Upper lobe of left lung (tissue), 6 donors: Measurements from ENCODE around the gene APOBEC2. TPM values are rescaled to one million over a fixed set of nuclear protein-coding genes. Genes with fewer than 3 reads are reported as not detected.

ENCODE experiments used
- ATAC-seq, 2 donors: fragments of 200-7000 bp; cut with Tn5 transposase; one replicate each; pipeline ENCODE4 v1.9.1; 2022; ENCODE audit warnings: mild to moderate bottlenecking in 2 of 2, moderate library complexity in 2 of 2; ENCODE audit not compliant: low FRiP score in 2 of 2
- DNase-seq, 2 donors: peaks; one replicate each; pipeline ENCODE4 v3.0.0-alpha.2; 2019 to 2020
- H3K27ac ChIP-seq, 4 donors: fragments of 200-600 bp; sonication (generic); one replicate each; pipeline ENCODE4 v1.5.1; 2016 to 2019
- H3K27me3 ChIP-seq, 4 donors: fragments of 200-600 bp; sonication (generic); one replicate each; pipeline ENCODE4 v1.5.1; 2017 to 2019
- H3K36me3 ChIP-seq, 4 donors: fragments of 200-600 bp; sonication (generic); one replicate each; pipeline ENCODE4 v1.5.1; 2016 to 2019
- H3K4me1 ChIP-seq, 4 donors: fragments of 200-600 bp; sonication (generic); one replicate each; pipeline ENCODE4 v1.5.1; 2018 to 2019
- H3K4me3 ChIP-seq, 4 donors: fragments of 200-600 bp; sonication (generic); one replicate each; pipeline ENCODE4 v1.5.1; 2017 to 2019; ENCODE audit warnings: mild to moderate bottlenecking in 2 of 4, moderate library complexity in 1 of 4
- H3K9me3 ChIP-seq, 4 donors: fragments of 200-600 bp; sonication (generic); one replicate each; pipeline ENCODE4 v1.5.1; 2018 to 2019
- EP300 ChIP-seq, 4 donors: sonication (generic); formaldehyde crosslinking; IDR thresholded peaks; one replicate each; pipeline ENCODE4 v1.5.1; 2017; ENCODE audit warnings: antibody characterized with exemption in 4 of 4, control low read depth in 2 of 4
- POLR2A ChIP-seq, 4 donors: fragments of 450-650 bp; IDR thresholded peaks; one replicate each; pipeline ENCODE4 v1.5.1; 2016 to 2017; ENCODE audit warnings: antibody characterized with exemption in 4 of 4, mild to moderate bottlenecking in 2 of 4
- POLR2AphosphoS5 ChIP-seq, 2 donors: sonication (generic); formaldehyde crosslinking; IDR thresholded peaks; one replicate each; pipeline ENCODE4 v1.5.1; 2017; ENCODE audit warnings: antibody characterized with exemption in 2 of 2
- WGBS, 2 donors: methylation state at CpG; one replicate each; pipeline ENCODE4 v1.1.5; 2017 to 2018; 5-methylcytosine and 5-hydroxymethylcytosine counted together
- total RNA-seq, 6 donors: library from RNA; depleted of rRNA in 4 of 6; stranded (reverse); fragments of >200 nt in 4 of 6; gene quantifications; one replicate each; pipeline versions ENCODE4 v1.1.0 to v1.2.1, GENCODE V29; 2016 to 2021
- TF ChIP-seq, protein P1 (sequence below), 6 experiments: fragments of 450-650 bp in 4 of 6; fragments of 200-600 bp in 2 of 6; sonication (generic) in 2 of 6; IDR thresholded peaks; one replicate each; pipeline ENCODE4 v1.5.1; 2016 to 2019; ENCODE audit warnings: antibody characterized with exemption in 6 of 6
- donor health status: DM: no; HTN: no; CAD: no; lungs with moderate emphysema.
- donor health status: DM: no; HTN: yes; CAD: no; lungs with severe emphysema.

The APOBEC2 gene
- total RNA-seq, 6 donors from 2014 or later: not detected

DNA sequence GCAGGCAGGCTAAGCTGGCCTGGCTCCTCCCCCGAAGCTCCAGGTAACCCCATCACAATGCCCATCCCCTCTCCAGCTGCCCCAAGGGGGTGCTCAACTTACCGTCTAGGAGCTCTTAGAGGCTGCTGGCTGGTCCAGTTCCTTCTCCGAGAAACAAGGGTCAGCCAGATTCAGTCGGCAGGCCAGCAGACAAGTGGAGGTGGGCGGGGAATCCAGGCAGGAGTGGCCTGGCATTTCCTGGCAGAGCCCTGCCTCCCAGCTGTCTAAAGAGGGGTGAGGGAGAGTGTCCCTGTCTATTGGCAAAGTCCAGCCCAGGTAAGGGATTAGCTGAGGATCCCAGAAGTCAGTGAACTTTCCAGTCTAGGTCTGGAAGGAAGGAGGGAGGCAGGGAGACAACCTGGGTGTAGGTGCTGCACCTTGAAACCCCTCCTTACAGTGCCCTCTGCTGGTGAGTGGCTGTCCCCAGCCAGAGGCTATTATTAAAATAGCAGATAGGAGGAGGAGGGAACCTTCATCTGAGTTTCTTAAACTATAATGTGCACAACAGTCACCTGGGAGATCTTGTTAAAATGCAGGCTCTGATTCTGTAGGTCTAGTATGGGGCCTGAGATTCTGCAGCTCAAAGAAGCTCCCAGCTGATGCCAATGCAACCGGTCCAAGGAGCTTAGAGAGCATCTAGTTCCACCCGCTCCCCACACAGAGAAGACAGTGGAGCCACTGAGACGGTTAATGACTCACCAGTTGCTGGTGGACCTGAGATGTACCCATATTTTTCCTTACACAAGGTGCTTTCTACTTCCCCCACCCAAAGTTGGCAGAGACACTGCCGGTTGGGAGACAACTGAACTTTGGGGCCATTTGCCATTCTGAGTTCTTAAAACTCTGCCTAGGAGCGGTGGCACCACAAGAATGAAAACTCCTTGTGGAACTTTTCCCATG lies 13.7 kb upstream of the APOBEC2 start, which contains the start of gene UNC5CL:
Gene UNC5CL, minus strand, starts transcription at position 162 of the 939 bp plus-strand sequence. CDS start 4,147 bp downstream, outside the sequence.
- Histone ChIP-seq H3K4me1 (peaks cover 0 to 9% (median 4%) of the 10 kb centered on the region in 4 donors), H3K27me3 (no peaks in the 10 kb centered on the region), H3K9me3 (no peaks in the 10 kb centered on the region), H3K27ac (no peak within 1 kb of the TSS), H3K36me3 (no peaks in the 10 kb centered on the region), H3K4me3 (no peak within 1 kb of the TSS)
- ATAC-seq (peak; percentile 42 to 78), DNase-seq (peak in 1 of 2 donors; percentile 83)
- TF ChIP-seq, protein P1, sequence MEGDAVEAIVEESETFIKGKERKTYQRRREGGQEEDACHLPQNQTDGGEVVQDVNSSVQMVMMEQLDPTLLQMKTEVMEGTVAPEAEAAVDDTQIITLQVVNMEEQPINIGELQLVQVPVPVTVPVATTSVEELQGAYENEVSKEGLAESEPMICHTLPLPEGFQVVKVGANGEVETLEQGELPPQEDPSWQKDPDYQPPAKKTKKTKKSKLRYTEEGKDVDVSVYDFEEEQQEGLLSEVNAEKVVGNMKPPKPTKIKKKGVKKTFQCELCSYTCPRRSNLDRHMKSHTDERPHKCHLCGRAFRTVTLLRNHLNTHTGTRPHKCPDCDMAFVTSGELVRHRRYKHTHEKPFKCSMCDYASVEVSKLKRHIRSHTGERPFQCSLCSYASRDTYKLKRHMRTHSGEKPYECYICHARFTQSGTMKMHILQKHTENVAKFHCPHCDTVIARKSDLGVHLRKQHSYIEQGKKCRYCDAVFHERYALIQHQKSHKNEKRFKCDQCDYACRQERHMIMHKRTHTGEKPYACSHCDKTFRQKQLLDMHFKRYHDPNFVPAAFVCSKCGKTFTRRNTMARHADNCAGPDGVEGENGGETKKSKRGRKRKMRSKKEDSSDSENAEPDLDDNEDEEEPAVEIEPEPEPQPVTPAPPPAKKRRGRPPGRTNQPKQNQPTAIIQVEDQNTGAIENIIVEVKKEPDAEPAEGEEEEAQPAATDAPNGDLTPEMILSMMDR (IDR thresholded peaks at IDR 0.05): peak; percentile 11 to 61 (median 52)
- TF ChIP-seq POLR2AphosphoS5 (IDR thresholded peaks at IDR 0.05): no peak
- TF ChIP-seq POLR2A (IDR thresholded peaks at IDR 0.05): peak in 1 of 4 donors; percentile 8
- WGBS, 2 donors: 68 to 71% methylated on average over 9 to 10 of the region's 10 CpGs

DNA sequence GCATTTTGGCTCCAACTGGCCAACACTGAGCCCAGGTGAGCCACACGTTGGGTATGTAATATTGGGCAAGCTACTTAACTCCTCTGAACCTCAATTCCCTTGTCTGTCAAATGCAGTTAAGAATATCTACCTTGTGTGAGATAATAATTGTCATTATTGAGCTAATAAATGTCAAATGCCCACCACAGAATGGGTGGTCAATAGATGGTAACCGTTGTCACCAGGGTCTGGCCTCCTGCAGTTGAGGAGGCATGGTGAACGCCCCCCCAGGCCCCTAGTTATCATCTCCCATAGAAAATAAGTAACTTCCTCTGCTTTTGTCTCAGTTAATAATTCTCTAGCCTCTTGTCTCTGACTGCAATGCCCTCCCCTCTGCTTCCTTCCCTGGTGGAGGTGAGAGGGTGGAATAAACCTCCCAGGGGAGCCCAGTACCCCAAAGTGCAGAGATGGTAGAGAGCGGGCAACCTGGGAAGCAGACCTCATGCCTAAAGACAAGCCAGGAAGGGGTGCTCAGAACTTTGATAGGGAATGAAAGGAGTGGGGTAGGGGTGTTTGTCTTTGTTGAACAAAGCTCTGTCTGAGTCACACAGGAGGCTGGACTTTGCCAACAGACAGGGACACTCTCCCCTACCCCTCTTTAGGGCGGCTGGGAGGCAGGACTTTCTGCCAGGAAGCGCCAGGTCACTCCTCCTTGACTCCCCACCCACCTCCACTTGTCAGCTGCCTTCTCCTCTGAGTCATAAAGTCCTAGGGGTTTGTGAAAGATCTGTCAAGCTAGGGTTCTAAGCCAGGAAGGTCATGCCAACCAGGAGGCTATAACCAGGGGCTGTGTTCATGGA lies 12.7 kb upstream of the APOBEC2 start:
- no peaks in the 10 kb centered on the region for H3K9me3 ChIP-seq
- H3K36me3 ChIP-seq: no peaks in the 10 kb centered on the region
- H3K27me3 ChIP-seq: no peaks in the 10 kb centered on the region
- no peak overlapping the region for H3K4me3 ChIP-seq
- TF ChIP-seq, protein P1 (IDR thresholded peaks at IDR 0.05): no peak
- TF ChIP-seq EP300 (IDR thresholded peaks at IDR 0.05) (no peak), POLR2A (IDR thresholded peaks at IDR 0.05) (no peak), POLR2AphosphoS5 (IDR thresholded peaks at IDR 0.05) (no peak)
- H3K4me1 ChIP-seq: peaks cover 0 to 9% (median 4%) of the 10 kb centered on the region in 4 donors
- H3K27ac ChIP-seq: no peak overlapping the region
- WGBS, 2 donors: 63 to 71% methylated on average over 6 of the region's 6 CpGs
- ATAC-seq (peak; percentile 18 to 30), DNase-seq (peak in 1 of 2 donors; percentile 70)

DNA sequence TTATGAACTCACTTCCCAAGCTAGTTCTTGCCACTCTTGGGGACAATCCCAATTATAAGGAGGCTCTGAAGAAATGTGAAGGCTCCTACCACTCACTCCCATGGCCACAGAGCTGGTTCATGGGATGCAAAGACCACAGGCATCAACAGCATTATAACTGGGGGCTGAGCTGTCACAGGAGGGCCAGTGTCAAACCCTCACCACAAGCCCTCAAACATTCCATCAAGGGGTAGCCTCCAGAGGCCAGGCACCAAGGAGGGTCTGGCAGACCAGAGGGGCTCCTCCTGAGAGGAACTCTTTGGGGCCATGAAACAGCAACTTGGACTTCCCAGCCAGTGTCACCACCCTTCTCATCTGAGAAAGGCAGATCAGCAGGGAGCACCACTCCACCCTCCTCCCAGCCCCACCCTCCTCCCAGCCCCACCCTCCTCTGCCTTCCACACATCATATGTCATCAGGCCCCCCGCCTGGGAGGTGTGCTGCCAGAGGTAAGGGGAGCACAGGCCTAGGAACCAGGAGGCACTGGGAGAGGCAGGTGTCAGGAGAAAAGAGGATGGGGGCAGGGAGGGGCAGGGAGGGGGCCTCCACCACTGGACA lies 12.0 kb upstream of the APOBEC2 start:
- Histone ChIP-seq H3K27me3 (no peaks in the 10 kb centered on the region), H3K36me3 (no peaks in the 10 kb centered on the region), H3K4me1 (peaks cover 0 to 9% (median 4%) of the 10 kb centered on the region in 4 donors), H3K27ac (no peak overlapping the region), H3K4me3 (no peak overlapping the region), H3K9me3 (no peaks in the 10 kb centered on the region)
- DNase-seq (no peak), ATAC-seq (no peak)
- 93 to 100% methylated on average over 1 of the region's 1 CpG for WGBS, 2 donors
- TF ChIP-seq EP300 (IDR thresholded peaks at IDR 0.05): no peak
- TF ChIP-seq POLR2AphosphoS5 (IDR thresholded peaks at IDR 0.05): no peak
- no peak for TF ChIP-seq POLR2A (IDR thresholded peaks at IDR 0.05)
- TF ChIP-seq, protein P1 (IDR thresholded peaks at IDR 0.05): no peak

DNA sequence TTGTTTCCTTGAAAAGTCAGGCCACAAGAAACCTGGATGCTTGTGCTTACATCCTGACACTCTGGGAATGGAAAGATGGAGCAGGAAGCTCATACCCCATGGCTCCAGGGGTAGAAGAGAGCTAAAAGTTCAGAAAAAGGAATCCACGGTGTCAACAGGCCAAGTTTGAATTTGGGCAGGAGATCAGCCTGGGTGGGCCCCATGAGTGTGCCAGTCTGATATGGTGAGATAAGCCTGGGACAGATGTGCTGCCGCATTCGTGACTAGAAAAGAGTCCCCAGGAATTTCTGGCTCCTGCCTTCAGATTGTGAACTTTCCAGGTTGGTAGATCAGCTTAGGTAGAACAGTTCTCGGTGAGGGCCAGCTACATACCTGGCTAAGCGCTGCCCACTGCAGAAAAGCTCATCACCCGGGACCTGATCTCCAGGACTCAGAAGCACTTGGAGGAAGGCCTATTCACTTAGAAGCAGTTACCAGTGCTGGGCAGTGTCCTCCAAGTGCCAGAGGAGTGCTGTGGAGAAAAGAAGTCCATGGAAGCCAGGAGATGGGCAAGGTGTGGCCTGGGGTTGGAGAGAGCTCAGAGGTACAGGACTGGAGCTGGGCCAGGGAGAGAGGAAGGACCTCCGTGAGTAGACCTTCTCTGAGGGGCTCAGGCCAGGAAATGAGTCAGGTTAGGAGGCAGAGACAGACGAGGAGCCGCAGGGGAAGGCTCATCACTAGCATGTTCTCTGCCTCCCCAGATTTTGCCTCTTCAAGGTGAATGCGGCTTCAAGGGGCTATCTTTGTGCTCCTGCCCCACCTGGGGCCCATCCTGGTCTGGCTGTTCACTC lies 10.6 kb upstream of the APOBEC2 start, which contains the start of gene TSPO2:
Gene TSPO2, plus strand, starts transcription at position 242 of the 830 bp plus-strand sequence. Its CDS starts 519 bp downstream, at position 761.
- DNase-seq: no peak
- no peaks in the 10 kb centered on the region for H3K36me3 ChIP-seq
- TF ChIP-seq POLR2A (IDR thresholded peaks at IDR 0.05) (no peak), EP300 (IDR thresholded peaks at IDR 0.05) (no peak), POLR2AphosphoS5 (IDR thresholded peaks at IDR 0.05) (no peak)
- TF ChIP-seq, protein P1 (IDR thresholded peaks at IDR 0.05): no peak
- WGBS, 2 donors: 88 to 93% methylated on average over 8 to 10 of the region's 10 CpGs
- H3K27me3 ChIP-seq: no peaks in the 10 kb centered on the region
- H3K4me1 ChIP-seq: peaks cover 0 to 9% (median 4%) of the 10 kb centered on the region in 4 donors
- ATAC-seq: no peak
- H3K9me3 ChIP-seq: no peaks in the 10 kb centered on the region
- H3K27ac ChIP-seq: no peak within 1 kb of the TSS
- no peak within 1 kb of the TSS for H3K4me3 ChIP-seq
